ENCODE data around the gene HCAR2.
"Not testable (repeated sequence)": the region's sequence is repeated elsewhere in the genome, so short reads cannot be mapped to it uniquely, and the experiment has no call there.

- TF ChIP-seq, protein P1, sequence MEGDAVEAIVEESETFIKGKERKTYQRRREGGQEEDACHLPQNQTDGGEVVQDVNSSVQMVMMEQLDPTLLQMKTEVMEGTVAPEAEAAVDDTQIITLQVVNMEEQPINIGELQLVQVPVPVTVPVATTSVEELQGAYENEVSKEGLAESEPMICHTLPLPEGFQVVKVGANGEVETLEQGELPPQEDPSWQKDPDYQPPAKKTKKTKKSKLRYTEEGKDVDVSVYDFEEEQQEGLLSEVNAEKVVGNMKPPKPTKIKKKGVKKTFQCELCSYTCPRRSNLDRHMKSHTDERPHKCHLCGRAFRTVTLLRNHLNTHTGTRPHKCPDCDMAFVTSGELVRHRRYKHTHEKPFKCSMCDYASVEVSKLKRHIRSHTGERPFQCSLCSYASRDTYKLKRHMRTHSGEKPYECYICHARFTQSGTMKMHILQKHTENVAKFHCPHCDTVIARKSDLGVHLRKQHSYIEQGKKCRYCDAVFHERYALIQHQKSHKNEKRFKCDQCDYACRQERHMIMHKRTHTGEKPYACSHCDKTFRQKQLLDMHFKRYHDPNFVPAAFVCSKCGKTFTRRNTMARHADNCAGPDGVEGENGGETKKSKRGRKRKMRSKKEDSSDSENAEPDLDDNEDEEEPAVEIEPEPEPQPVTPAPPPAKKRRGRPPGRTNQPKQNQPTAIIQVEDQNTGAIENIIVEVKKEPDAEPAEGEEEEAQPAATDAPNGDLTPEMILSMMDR (IDR thresholded peaks at IDR 0.05): not testable (repeated sequence)
- not testable (repeated sequence) for TF ChIP-seq POLR2A (IDR thresholded peaks at IDR 0.05)
Measured at GRCh38 chr12:122711266-122711665, 8.1 kb upstream of the HCAR2 start.

Measured in lower leg skin (tissue), 3 donors.